Endodermal cell (in vitro differentiated cells): ENCODE measurements around the gene HMOX1. TPM values are rescaled to one million over a fixed set of nuclear protein-coding genes. Genes with fewer than 3 reads are reported as not detected.

ENCODE experiments used
- DNase-seq: peaks from one replicate; pipeline ENCODE4 v3.0.0-alpha.2; 2017
- H3K27ac ChIP-seq: 2 replicates; pipeline ENCODE4 v1.5.1; 2013; ENCODE audit warnings: mild to moderate bottlenecking, low read depth, low read length, moderate library complexity
- H3K27me3 ChIP-seq: 2 replicates; pipeline ENCODE4 v1.6.1; 2013; ENCODE audit warnings: mild to moderate bottlenecking, low read length, moderate library complexity; ENCODE audit not compliant: insufficient read depth, control insufficient read depth, poor library complexity, severe bottlenecking
- H3K36me3 ChIP-seq: 2 replicates; pipeline ENCODE4 v1.7.0; 2013; ENCODE audit warnings: mild to moderate bottlenecking, low read length, moderate library complexity; ENCODE audit not compliant: control insufficient read depth, insufficient read depth
- H3K4me1 ChIP-seq: one replicate; pipeline ENCODE4 v1.7.0; 2013; ENCODE audit warnings: low read length; ENCODE audit not compliant: control insufficient read depth, insufficient read depth
- H3K4me3 ChIP-seq: 2 replicates; pipeline ENCODE4 v1.5.1; 2013; ENCODE audit warnings: mild to moderate bottlenecking, low read length, moderate library complexity
- H3K9ac ChIP-seq: 2 replicates; pipeline ENCODE4 v1.6.1; 2013; ENCODE audit warnings: mild to moderate bottlenecking, low read length, moderate library complexity; ENCODE audit not compliant: poor library complexity, severe bottlenecking; ENCODE audit errors: extremely low read depth
- H3K9me3 ChIP-seq: 2 replicates; pipeline ENCODE4 v1.6.1; 2013; ENCODE audit warnings: mild to moderate bottlenecking, low read length, moderate library complexity; ENCODE audit not compliant: control insufficient read depth
- H3K27ac Mint-ChIP-seq: 2 replicates; pipeline ENCODE4 v1.8.0; 2020; ENCODE audit warnings: mixed read lengths
- H3K27me3 Mint-ChIP-seq: 2 replicates; pipeline ENCODE4 v1.8.0; 2021; ENCODE audit warnings: mild to moderate bottlenecking, mixed read lengths; ENCODE audit not compliant: insufficient read depth
- H3K36me3 Mint-ChIP-seq: 2 replicates; pipeline ENCODE4 v1.8.0; 2020; ENCODE audit warnings: low read depth, mixed read lengths
- H3K4me1 Mint-ChIP-seq: 2 replicates; pipeline ENCODE4 v1.8.0; 2020; ENCODE audit warnings: mixed read lengths
- H3K4me3 Mint-ChIP-seq: 2 replicates; pipeline ENCODE4 v1.8.0; 2020; ENCODE audit warnings: mild to moderate bottlenecking, moderate library complexity, mixed read lengths
- H3K9me3 Mint-ChIP-seq: 2 replicates; pipeline ENCODE4 v1.8.0; 2020; ENCODE audit warnings: mild to moderate bottlenecking, mixed read lengths
- WGBS, 2 experiments: methylation state at CpG; one replicate each; pipeline versions ENCODE4 v1.1.5 to v1.1.7; 2013; ENCODE audit warnings: missing lambda C conversion rate in 2 of 2, mixed read lengths in 1 of 2; ENCODE audit not compliant: insufficient coverage in 1 of 2, insufficient read length in 1 of 2; 5-methylcytosine and 5-hydroxymethylcytosine counted together
- total RNA-seq, 2 donors: library from RNA; stranded (reverse); fragmentation: NEBNext Ultra II Directional in 1 of 2; extraction: Animal tissue kit (Norgen Biotek cat#: 25700) in 1 of 2; gene quantifications; 2 replicates in 1 of 2; 3 replicates in 1 of 2; pipeline ENCODE4 v1.2.1, GENCODE V29; 2021
- TF ChIP-seq, protein P1 (sequence below): fragments of 200-600 bp; sonication (generic); conservative IDR thresholded peaks from 2 replicates; pipeline ENCODE4 v1.5.0; 2021; ENCODE audit warnings: antibody characterized with exemption, mild to moderate bottlenecking

Gene HMOX1
- total RNA-seq, 2 donors from 2014 or later: 11.4 to 21.6 TPM

DNA sequence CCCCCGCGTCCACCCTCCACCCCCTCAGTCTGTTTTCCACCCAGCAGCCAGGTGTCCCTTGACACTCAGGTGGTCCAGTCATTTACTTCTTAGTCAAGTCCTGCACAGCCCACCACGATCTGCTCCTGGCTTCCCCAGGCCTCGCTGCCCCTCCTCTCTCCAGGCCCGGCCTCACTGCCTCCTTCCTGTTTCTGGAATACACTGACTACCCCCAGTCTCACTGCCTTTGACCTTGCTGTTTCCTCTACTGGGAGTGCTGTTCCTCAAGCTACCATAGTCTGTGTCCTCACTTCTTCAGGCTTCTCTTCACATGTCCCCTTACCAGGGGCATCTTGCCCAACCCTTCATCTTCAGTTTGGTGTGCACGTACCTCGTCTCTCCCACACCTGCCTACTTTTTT is 26.5 kb downstream of the HMOX1 start:
- no peak overlapping the region for H3K27ac Mint-ChIP-seq

DNA sequence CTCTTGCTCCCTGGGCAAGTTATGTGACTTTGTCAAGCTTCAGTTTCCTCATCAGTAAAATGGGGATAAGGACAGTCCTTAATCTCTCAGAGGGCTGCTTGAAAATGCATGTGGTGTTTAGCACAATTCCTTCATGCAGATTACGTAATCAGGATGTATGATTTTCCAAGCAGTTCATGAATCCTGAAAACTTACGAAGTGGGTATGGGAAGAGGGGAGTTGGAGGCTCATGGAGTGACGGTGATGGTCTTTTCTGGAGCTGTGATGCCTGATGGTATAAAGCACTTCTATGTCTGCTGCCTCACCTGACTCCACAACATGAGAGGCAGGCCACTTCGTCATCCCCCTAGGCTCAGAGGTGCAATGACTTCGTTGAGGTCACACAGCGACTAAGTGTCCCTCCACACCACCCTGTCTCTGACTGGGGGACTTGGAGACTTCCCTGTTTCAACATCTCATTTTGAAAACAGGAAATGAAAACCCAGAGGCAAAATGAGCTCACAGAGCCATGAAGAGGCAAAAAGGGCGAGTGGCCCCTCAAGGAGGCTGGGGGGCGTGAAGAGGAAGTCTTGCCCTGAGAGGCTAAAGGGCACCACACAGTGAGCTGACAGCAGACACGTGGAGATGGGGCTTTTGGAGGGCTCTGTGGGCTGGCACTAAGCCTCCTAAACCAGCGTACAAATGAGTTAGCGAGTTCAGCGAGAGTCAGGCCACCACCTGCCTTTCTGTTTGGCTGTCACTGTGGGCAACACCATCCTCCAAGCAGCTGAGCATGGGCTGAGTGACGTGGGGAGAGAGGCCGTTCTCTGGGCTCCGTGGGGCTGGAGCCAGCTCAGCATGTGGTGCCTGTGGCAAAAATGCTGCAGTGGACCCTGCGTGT is 29.1 kb downstream of the HMOX1 start:
- Mint-ChIP-seq H3K9me3 (no peaks in the 10 kb centered on the region), H3K27ac (peak overlapping the region; percentile 58), H3K4me1 (no peaks in the 10 kb centered on the region), H3K36me3 (peaks cover 86% of the 10 kb centered on the region), H3K4me3 (no peak overlapping the region), H3K27me3 (no peaks in the 10 kb centered on the region)
- H3K9ac ChIP-seq: no peak overlapping the region
- H3K27ac ChIP-seq: no peak overlapping the region
- H3K9me3 ChIP-seq: no peaks in the 10 kb centered on the region
- no peak for DNase-seq
- no peaks in the 10 kb centered on the region for H3K4me1 ChIP-seq
- no peaks in the 10 kb centered on the region for H3K27me3 ChIP-seq
- 95 to 97% methylated on average over 15 to 16 of the region's 16 CpGs for WGBS, 2 experiments
- TF ChIP-seq, protein P1, sequence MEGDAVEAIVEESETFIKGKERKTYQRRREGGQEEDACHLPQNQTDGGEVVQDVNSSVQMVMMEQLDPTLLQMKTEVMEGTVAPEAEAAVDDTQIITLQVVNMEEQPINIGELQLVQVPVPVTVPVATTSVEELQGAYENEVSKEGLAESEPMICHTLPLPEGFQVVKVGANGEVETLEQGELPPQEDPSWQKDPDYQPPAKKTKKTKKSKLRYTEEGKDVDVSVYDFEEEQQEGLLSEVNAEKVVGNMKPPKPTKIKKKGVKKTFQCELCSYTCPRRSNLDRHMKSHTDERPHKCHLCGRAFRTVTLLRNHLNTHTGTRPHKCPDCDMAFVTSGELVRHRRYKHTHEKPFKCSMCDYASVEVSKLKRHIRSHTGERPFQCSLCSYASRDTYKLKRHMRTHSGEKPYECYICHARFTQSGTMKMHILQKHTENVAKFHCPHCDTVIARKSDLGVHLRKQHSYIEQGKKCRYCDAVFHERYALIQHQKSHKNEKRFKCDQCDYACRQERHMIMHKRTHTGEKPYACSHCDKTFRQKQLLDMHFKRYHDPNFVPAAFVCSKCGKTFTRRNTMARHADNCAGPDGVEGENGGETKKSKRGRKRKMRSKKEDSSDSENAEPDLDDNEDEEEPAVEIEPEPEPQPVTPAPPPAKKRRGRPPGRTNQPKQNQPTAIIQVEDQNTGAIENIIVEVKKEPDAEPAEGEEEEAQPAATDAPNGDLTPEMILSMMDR: no peak
- H3K36me3 ChIP-seq: peaks cover 80% of the 10 kb centered on the region
- no peak overlapping the region for H3K4me3 ChIP-seq

More for the DNA sequence above, 26.5 kb downstream of the HMOX1 start:
- Mint-ChIP-seq H3K36me3 (peaks cover 89% of the 10 kb centered on the region), H3K9me3 (no peaks in the 10 kb centered on the region), H3K27me3 (no peaks in the 10 kb centered on the region), H3K4me3 (no peak overlapping the region), H3K4me1 (peaks cover 5% of the 10 kb centered on the region)
- no peak for DNase-seq
- no peaks in the 10 kb centered on the region for H3K9me3 ChIP-seq
- no peaks in the 10 kb centered on the region for H3K27me3 ChIP-seq
- no peak overlapping the region for H3K4me3 ChIP-seq
- no peak overlapping the region for H3K9ac ChIP-seq
- no peaks in the 10 kb centered on the region for H3K4me1 ChIP-seq
- WGBS, 2 experiments: 90 to 91% methylated on average over 7 of the region's 7 CpGs
- TF ChIP-seq, protein P1: no peak
- H3K36me3 ChIP-seq: peaks cover 85% of the 10 kb centered on the region
- H3K27ac ChIP-seq: no peak overlapping the region

DNA sequence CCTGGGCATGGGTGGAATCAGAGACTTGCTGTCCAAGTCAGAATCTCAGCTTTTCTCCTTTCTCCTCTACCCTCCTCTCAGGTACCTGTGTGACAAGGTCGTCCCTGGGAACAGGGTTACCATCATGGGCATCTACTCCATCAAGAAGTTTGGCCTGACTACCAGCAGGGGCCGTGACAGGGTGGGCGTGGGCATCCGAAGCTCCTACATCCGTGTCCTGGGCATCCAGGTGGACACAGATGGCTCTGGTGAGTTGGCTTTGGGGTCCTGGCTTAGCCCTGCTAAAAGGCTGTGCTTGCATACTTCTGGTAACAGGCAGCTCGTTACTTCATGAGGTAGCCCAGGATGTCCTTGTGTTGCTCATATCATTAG is 29.8 kb downstream of the HMOX1 start:
- no peak overlapping the region for H3K4me3 ChIP-seq

More for the DNA sequence above, 29.8 kb downstream of the HMOX1 start:
- Histone ChIP-seq H3K9me3 (no peaks in the 10 kb centered on the region), H3K36me3 (peaks cover 84% of the 10 kb centered on the region), H3K4me1 (no peaks in the 10 kb centered on the region), H3K27ac (no peak overlapping the region), H3K27me3 (no peaks in the 10 kb centered on the region), H3K9ac (no peak overlapping the region)
- Mint-ChIP-seq H3K4me3 (no peak overlapping the region), H3K4me1 (no peaks in the 10 kb centered on the region), H3K9me3 (no peaks in the 10 kb centered on the region), H3K27ac (no peak overlapping the region), H3K36me3 (peaks cover 89% of the 10 kb centered on the region), H3K27me3 (no peaks in the 10 kb centered on the region)
- TF ChIP-seq, protein P1: no peak
- DNase-seq: no peak
- 91 to 94% methylated on average over 6 of the region's 6 CpGs for WGBS, 2 experiments
